ENCODE results near the gene ZNF385C.
A peak's percentile ranks its signal among the peaks of the same experiment; 100 is the strongest.

Gene ZNF385C

GRCh38 chr17:42109086-42109485 lies 10.8 kb upstream of the ZNF385C start:
- DNase-seq (ENCODE audit: low spot score): no peak
- H3K27ac ChIP-seq: peak overlapping the region; percentile 48
- no peak for TF ChIP-seq CTCF (conservative IDR thresholded peaks at IDR 0.05; ENCODE audit: low read depth)
- POLR2A ChIA-PET (ENCODE audit: low non-redundant PET): interaction anchor here (0.7 kb wide), 1 partner anchor 84 kb away, joined by 3 read pairs; no protein-coding TSS in a partner anchor
- CTCF ChIA-PET: interaction anchor here (0.6 kb wide), 1 partner anchor 31 kb away, joined by 9 read pairs; no protein-coding TSS in a partner anchor

- no peak for TF ChIP-seq CTCF (conservative IDR thresholded peaks at IDR 0.05; ENCODE audit: low read depth)
These were observed 9.6 kb upstream of the ZNF385C start for GRCh38 chr17:42107597-42108576.

GRCh38 chr17:42107124-42107523 lies 8.9 kb upstream of the ZNF385C start:
- no peak for DNase-seq (ENCODE audit: low spot score)
- peak overlapping the region; percentile 48; the same call in 1 of the 2 replicates for H3K27ac ChIP-seq
- ChIA-PET POLR2A (ENCODE audit: low non-redundant PET) (no interaction called here), CTCF (interaction anchor here (1.1 kb wide), 1 partner anchor 83 kb away, joined by 3 read pairs; no protein-coding TSS in a partner anchor)
- no peak for TF ChIP-seq CTCF (conservative IDR thresholded peaks at IDR 0.05; ENCODE audit: low read depth)

More at GRCh38 chr17:42107597-42108576, 9.6 kb upstream of the ZNF385C start:
- POLR2A ChIA-PET (ENCODE audit: low non-redundant PET): no interaction called here
- CTCF ChIA-PET: interaction anchor here (0.6 to 1.1 kb wide), 2 partner anchors 35 to 84 kb away, joined by 3 to 5 read pairs; no protein-coding TSS in a partner anchor
- DNase-seq (ENCODE audit: low spot score): peak; percentile 94
- peak overlapping the region; percentile 48 for H3K27ac ChIP-seq

GRCh38 chr17:42106009-42106408 lies 7.7 kb upstream of the ZNF385C start:
- POLR2A ChIA-PET (ENCODE audit: low non-redundant PET): no interaction called here
- TF ChIP-seq CTCF (conservative IDR thresholded peaks at IDR 0.05; ENCODE audit: low read depth): no peak
- H3K27ac ChIP-seq: no peak overlapping the region
- DNase-seq (ENCODE audit: low spot score): no peak
- CTCF ChIA-PET: interaction anchor here (0.7 kb wide), 1 partner anchor 421 kb away, joined by 3 read pairs; no protein-coding TSS in a partner anchor

DNA sequence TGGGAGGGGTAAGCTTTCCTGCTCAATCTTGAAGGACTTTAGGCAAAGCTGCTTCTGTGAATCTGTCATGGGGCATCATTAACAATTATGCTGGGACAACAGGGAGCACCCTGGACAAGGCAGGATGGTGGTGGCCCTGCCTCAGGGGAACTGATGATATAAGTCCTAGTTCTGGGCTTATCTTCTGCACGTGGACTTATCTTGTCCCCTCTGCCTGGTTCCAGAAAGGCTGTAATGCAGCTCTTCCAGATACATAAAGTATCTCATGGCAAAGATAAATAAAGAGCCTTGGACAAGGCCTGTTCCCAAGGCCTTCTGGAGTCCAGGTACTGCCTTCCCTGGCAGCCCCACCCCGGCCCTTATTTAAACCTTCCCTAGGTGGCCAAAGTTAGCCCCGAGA lies 6.0 kb upstream of the ZNF385C start:
- no peak overlapping the region for H3K27ac ChIP-seq
- ChIA-PET CTCF (interaction anchor here (0.6 to 2.1 kb wide), 3 partner anchors 36 to 101 kb away, joined by 3 to 10 read pairs (median 4); no protein-coding TSS in a partner anchor), POLR2A (ENCODE audit: low non-redundant PET) (interaction anchor here (0.7 kb wide), 1 partner anchor 834 kb away, joined by 3 read pairs; no protein-coding TSS in a partner anchor)
- TF ChIP-seq CTCF (conservative IDR thresholded peaks at IDR 0.05; ENCODE audit: low read depth): no peak
- no peak for DNase-seq (ENCODE audit: low spot score)

- TF ChIP-seq CTCF (conservative IDR thresholded peaks at IDR 0.05; ENCODE audit: low read depth): no peak
- H3K27ac ChIP-seq: no peak overlapping the region
- ChIA-PET CTCF (interaction anchor here (0.6 to 2.1 kb wide), 2 partner anchors 61 to 79 kb away, joined by 3 to 10 read pairs; no protein-coding TSS in a partner anchor), POLR2A (ENCODE audit: low non-redundant PET) (interaction anchor here (0.7 kb wide), 1 partner anchor 835 kb away, joined by 3 read pairs; no protein-coding TSS in a partner anchor)
- no peak for DNase-seq (ENCODE audit: low spot score)
These were observed 5.1 kb upstream of the ZNF385C start for GRCh38 chr17:42103221-42103954.
